ENCODE data around the gene IGF2BP2.

- TF ChIP-seq CTCF (IDR thresholded peaks at IDR 0.05; ENCODE audit: low read depth, low read length) (no peak), EZH2phosphoT487 (IDR thresholded peaks at IDR 0.05; ENCODE audit: low read depth) (no peak)
Measured at GRCh38 chr3:185874119-185874518, 49.3 kb upstream of the IGF2BP2 start.

Data from OCI-LY3 (cell line).